ENCODE data around the gene HBE1.

- TF ChIP-seq ATF7 (IDR thresholded peaks at IDR 0.05; ENCODE audit: low read depth) (no peak), ASH2L (IDR thresholded peaks at IDR 0.05; ENCODE audit: borderline replicate concordance, low read depth) (no peak), USF2 (IDR thresholded peaks at IDR 0.05; ENCODE audit: borderline replicate concordance, low read depth, low read length) (no peak)
These were observed 46.1 kb downstream of the HBE1 start for GRCh38 chr11:5223686-5224085.
